ENCODE measurements around the gene ARHGAP11A.

The ARHGAP11A gene

GRCh38 chr15:32688151-32688639 lies 72.9 kb downstream of the ARHGAP11A start:
- peak; percentile 14 for DNase-seq
